Nephron (organoid): ENCODE data around the gene FGGY.

Experiments used
- H3K27ac Mint-ChIP-seq, 3 experiments: 2 replicates each; pipeline ENCODE4 v1.8.0; 2020; ENCODE audit warnings: mixed read lengths in 3 of 3, mild to moderate bottlenecking in 2 of 3, moderate library complexity in 1 of 3
- H3K27me3 Mint-ChIP-seq: 2 replicates; pipeline ENCODE4 v1.8.0; 2021; ENCODE audit warnings: low read depth, mild to moderate bottlenecking, moderate library complexity, mixed read lengths
- H3K36me3 Mint-ChIP-seq: 2 replicates; pipeline ENCODE4 v1.8.0; 2020; ENCODE audit warnings: low read depth, mixed read lengths
- H3K4me1 Mint-ChIP-seq: 2 replicates; pipeline ENCODE4 v1.8.0; 2020; ENCODE audit warnings: mixed read lengths
- H3K4me3 Mint-ChIP-seq, 3 experiments: 2 replicates each; pipeline ENCODE4 v1.8.0; 2020; ENCODE audit warnings: mild to moderate bottlenecking in 3 of 3, mixed read lengths in 3 of 3, moderate library complexity in 2 of 3
- H3K9me3 Mint-ChIP-seq: 2 replicates; pipeline ENCODE4 v1.8.0; 2020; ENCODE audit warnings: mixed read lengths
- CTCF ChIP-seq, 3 experiments: fragments of 200-600 bp; sonication (generic); IDR thresholded peaks; one replicate each; pipeline ENCODE4 v1.5.0; 2021; ENCODE audit warnings: antibody characterized with exemption in 3 of 3; ENCODE audit not compliant: unreplicated experiment in 3 of 3

Gene FGGY

GRCh38 chr1:59671953-59672305 lies 375.0 kb downstream of the FGGY start:
- Mint-ChIP-seq H3K27ac (peak overlapping the region in 1 of 3 experiments; percentile 66), H3K4me1 (peaks cover 60% of the 10 kb centered on the region), H3K36me3 (peaks cover 4% of the 10 kb centered on the region), H3K4me3 (no peak overlapping the region), H3K27me3 (peaks cover 6% of the 10 kb centered on the region), H3K9me3 (no peaks in the 10 kb centered on the region)
- no peak for TF ChIP-seq CTCF (IDR thresholded peaks at IDR 0.05; ENCODE audit: unreplicated experiment in 3 of 3)

DNA sequence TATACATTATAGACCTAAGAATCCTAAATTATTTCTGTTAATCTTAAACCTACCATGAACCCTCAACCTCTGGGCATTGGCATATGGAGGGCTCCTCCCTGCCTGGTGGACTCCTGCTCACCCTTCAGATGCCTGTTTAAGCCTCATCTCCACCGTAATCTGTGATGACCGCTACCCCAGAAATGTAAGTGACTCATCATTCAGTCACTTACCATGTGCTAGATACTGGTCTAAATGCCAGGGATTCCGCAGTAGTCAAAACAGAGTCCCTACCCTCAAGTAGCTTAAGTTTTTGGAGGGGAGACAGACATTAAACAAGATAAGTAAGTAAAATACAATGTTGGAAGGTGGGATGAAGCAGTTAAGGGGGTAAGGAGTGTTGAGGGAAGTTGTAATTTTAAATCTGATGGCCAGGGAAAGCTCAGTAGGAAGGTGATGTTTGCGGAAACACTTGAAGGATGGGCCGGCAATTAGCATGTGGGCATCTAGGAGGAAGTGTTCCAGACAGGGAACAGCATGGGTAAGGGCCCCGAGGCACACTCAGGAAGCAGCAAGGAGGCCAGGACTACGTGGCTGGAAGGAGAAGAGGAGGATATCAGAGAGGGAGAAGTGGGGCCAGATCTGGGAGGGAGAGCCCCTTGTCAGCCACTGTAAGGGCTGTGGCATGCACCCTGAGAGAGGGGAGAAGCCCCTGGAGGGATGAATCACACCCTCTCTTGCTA lies 376.1 kb downstream of the FGGY start:
- Mint-ChIP-seq H3K36me3 (no peaks in the 10 kb centered on the region), H3K27ac (peak overlapping the region; percentile 36 to 69 (median 63)), H3K9me3 (no peaks in the 10 kb centered on the region), H3K27me3 (peaks cover 6% of the 10 kb centered on the region), H3K4me1 (peaks cover 58% of the 10 kb centered on the region), H3K4me3 (no peak overlapping the region)
- TF ChIP-seq CTCF (IDR thresholded peaks at IDR 0.05; ENCODE audit: unreplicated experiment in 3 of 3), result no peak

GRCh38 chr1:59673573-59674450 lies 376.9 kb downstream of the FGGY start:
- Mint-ChIP-seq H3K27me3 (peaks cover 6% of the 10 kb centered on the region), H3K27ac (peak overlapping the region; percentile 63 to 69 (median 64)), H3K9me3 (no peaks in the 10 kb centered on the region), H3K36me3 (no peaks in the 10 kb centered on the region), H3K4me1 (peaks cover 66% of the 10 kb centered on the region), H3K4me3 (no peak overlapping the region)
- no peak for TF ChIP-seq CTCF (IDR thresholded peaks at IDR 0.05; ENCODE audit: unreplicated experiment in 3 of 3)

DNA sequence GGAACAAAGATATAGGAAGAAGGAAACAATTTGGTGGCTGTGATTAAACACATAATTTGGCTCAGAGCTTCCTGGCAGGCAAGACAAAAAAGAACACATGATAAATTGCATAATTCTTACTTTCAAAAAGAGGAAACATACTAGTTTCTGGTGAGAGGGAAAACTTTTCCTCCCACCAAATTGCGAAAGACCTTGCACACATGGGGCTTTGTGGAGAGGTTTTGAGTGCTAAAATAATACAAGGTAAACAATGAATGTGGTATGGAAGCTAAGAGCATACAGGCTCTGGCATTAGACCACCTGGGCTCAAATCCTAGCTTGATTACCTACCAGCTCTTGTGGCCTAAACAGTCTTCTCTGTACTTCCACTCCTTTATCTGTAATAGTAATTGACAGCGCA lies 377.7 kb downstream of the FGGY start:
- Mint-ChIP-seq H3K36me3 (no peaks in the 10 kb centered on the region), H3K4me1 (peaks cover 63% of the 10 kb centered on the region), H3K27me3 (peaks cover 6% of the 10 kb centered on the region), H3K4me3 (no peak overlapping the region), H3K9me3 (no peaks in the 10 kb centered on the region), H3K27ac (peak overlapping the region; percentile 27 to 69 (median 64))
- no peak for TF ChIP-seq CTCF (IDR thresholded peaks at IDR 0.05; ENCODE audit: unreplicated experiment in 3 of 3)

GRCh38 chr1:59675936-59676335 lies 379.0 kb downstream of the FGGY start:
- no peak overlapping the region for H3K4me3 Mint-ChIP-seq
- no peak for TF ChIP-seq CTCF (IDR thresholded peaks at IDR 0.05; ENCODE audit: unreplicated experiment in 3 of 3)
- H3K36me3 Mint-ChIP-seq, result no peaks in the 10 kb centered on the region

More at GRCh38 chr1:59675936-59676335, 379.0 kb downstream of the FGGY start:
- H3K9me3 Mint-ChIP-seq, result no peaks in the 10 kb centered on the region
- peaks cover 4% of the 10 kb centered on the region for H3K27me3 Mint-ChIP-seq
- peak overlapping the region in 1 of 3 experiments; percentile 50 for H3K27ac Mint-ChIP-seq
- peaks cover 49% of the 10 kb centered on the region for H3K4me1 Mint-ChIP-seq
